PFSK-1 (cell line): ENCODE measurements around the gene SUPT6H.

ENCODE experiments used
- POLR2AphosphoS5 ChIP-seq: IDR thresholded peaks from 2 replicates; pipeline ENCODE4 v1.6.1; 2012; ENCODE audit warnings: low read depth, mild to moderate bottlenecking, control low read depth, low read length, moderate library complexity
- TF ChIP-seq, protein P1 (sequence below), 2 experiments: IDR thresholded peaks; 2 replicates each; pipeline versions ENCODE4 v1.6.1 to v1.8.0; 2011 to 2012; ENCODE audit warnings: low read depth in 2 of 2, low read length in 2 of 2, control low read depth in 1 of 2, inconsistent platforms in 1 of 2, mild to moderate bottlenecking in 1 of 2, moderate library complexity in 1 of 2; ENCODE audit not compliant: insufficient read depth in 1 of 2

DNA sequence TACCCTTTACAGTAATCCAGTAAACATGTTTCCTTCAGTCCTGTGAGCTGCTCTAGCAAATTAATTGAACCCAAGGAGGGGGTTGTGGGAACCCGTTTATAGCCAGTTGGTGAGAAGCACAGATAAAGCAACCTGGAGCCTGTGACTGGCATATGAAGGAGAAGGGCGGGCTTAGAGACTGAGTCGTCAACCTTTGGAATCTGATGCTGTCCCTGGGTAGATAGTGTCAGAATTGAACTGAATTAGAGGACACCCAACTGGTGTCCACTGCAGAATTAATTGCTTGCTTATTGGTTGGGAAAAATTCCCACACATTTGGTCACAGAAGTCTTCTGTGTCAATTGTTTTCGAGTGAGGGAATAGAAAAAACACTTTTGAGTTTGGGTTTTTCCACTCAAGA lies 35.2 kb upstream of the SUPT6H start:
- TF ChIP-seq, protein P1, sequence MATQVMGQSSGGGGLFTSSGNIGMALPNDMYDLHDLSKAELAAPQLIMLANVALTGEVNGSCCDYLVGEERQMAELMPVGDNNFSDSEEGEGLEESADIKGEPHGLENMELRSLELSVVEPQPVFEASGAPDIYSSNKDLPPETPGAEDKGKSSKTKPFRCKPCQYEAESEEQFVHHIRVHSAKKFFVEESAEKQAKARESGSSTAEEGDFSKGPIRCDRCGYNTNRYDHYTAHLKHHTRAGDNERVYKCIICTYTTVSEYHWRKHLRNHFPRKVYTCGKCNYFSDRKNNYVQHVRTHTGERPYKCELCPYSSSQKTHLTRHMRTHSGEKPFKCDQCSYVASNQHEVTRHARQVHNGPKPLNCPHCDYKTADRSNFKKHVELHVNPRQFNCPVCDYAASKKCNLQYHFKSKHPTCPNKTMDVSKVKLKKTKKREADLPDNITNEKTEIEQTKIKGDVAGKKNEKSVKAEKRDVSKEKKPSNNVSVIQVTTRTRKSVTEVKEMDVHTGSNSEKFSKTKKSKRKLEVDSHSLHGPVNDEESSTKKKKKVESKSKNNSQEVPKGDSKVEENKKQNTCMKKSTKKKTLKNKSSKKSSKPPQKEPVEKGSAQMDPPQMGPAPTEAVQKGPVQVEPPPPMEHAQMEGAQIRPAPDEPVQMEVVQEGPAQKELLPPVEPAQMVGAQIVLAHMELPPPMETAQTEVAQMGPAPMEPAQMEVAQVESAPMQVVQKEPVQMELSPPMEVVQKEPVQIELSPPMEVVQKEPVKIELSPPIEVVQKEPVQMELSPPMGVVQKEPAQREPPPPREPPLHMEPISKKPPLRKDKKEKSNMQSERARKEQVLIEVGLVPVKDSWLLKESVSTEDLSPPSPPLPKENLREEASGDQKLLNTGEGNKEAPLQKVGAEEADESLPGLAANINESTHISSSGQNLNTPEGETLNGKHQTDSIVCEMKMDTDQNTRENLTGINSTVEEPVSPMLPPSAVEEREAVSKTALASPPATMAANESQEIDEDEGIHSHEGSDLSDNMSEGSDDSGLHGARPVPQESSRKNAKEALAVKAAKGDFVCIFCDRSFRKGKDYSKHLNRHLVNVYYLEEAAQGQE (IDR thresholded peaks at IDR 0.05; ENCODE audit: insufficient read depth in 1 of 2, low read depth in 2 of 2, low read length in 2 of 2): no peak
- no peak; the same call in 1 of the 2 replicates for TF ChIP-seq POLR2AphosphoS5
